GM23248 (cell line): ENCODE data around the gene SMPDL3A. TPM values are rescaled to one million over a fixed set of nuclear protein-coding genes. Genes with fewer than 3 reads are reported as not detected.

ENCODE experiments used
- DNase-seq: peaks from one replicate; pipeline ENCODE4 v3.0.0-alpha.2; 2015
- H2AFZ ChIP-seq: fragments of 200-600 bp; sonication (generic); 2 replicates; pipeline ENCODE4 v1.6.1; 2016; ENCODE audit warnings: antibody characterized with exemption
- H3F3A ChIP-seq: fragments of 200-600 bp; sonication (generic); 2 replicates; pipeline ENCODE4 v1.6.1; 2016; ENCODE audit warnings: mild to moderate bottlenecking, antibody characterized with exemption, mixed run types; ENCODE audit not compliant: insufficient read depth
- H3K27ac ChIP-seq: fragments of 200-600 bp; sonication (generic); 2 replicates; pipeline ENCODE4 v1.5.1; 2016; ENCODE audit warnings: mild to moderate bottlenecking
- H3K27me3 ChIP-seq: fragments of 200-600 bp; sonication (generic); replicated peaks from 2 replicates; pipeline ENCODE4 v1.6.1; 2016; ENCODE audit warnings: mild to moderate bottlenecking; ENCODE audit not compliant: insufficient read depth
- H3K36me3 ChIP-seq: fragments of 200-600 bp; sonication (generic); 2 replicates; pipeline ENCODE4 v1.6.1; 2016; ENCODE audit warnings: low read depth, mild to moderate bottlenecking
- H3K4me1 ChIP-seq: fragments of 200-600 bp; sonication (generic); 2 replicates; pipeline ENCODE4 v1.6.1; 2016; ENCODE audit warnings: mild to moderate bottlenecking; ENCODE audit not compliant: insufficient read depth
- H3K4me2 ChIP-seq: fragments of 200-600 bp; sonication (generic); one replicate; pipeline ENCODE4 v1.6.1; 2016; ENCODE audit warnings: mild to moderate bottlenecking; ENCODE audit not compliant: unreplicated experiment
- H3K4me3 ChIP-seq: fragments of 200-600 bp; sonication (generic); 2 replicates; pipeline ENCODE4 v1.5.1; 2016; ENCODE audit warnings: mild to moderate bottlenecking
- H3K79me2 ChIP-seq: fragments of 200-600 bp; sonication (generic); 2 replicates; pipeline ENCODE4 v1.6.1; 2016; ENCODE audit warnings: mild to moderate bottlenecking; ENCODE audit not compliant: insufficient read depth
- H3K9ac ChIP-seq: fragments of 200-600 bp; sonication (generic); 2 replicates; pipeline ENCODE4 v1.6.1; 2016; ENCODE audit warnings: mild to moderate bottlenecking
- H3K9me2 ChIP-seq: fragments of 200-600 bp; sonication (generic); 2 replicates; pipeline ENCODE4 v1.6.1; 2016; ENCODE audit warnings: mixed run types, mild to moderate bottlenecking, moderate library complexity; ENCODE audit not compliant: insufficient read depth
- H3K9me3 ChIP-seq: fragments of 200-600 bp; sonication (generic); one replicate; pipeline ENCODE4 v1.6.1; 2017; ENCODE audit warnings: low read depth
- H4K20me1 ChIP-seq: fragments of 200-600 bp; sonication (generic); 2 replicates; pipeline ENCODE4 v1.6.0; 2016; ENCODE audit not compliant: insufficient read depth
- EZH2 ChIP-seq: fragments of 200-600 bp; sonication (generic); IDR thresholded peaks from 2 replicates; pipeline ENCODE4 v1.6.1; 2018; ENCODE audit warnings: antibody characterized with exemption, mild to moderate bottlenecking; ENCODE audit not compliant: insufficient read depth, poor library complexity, severe bottlenecking
- EZH2phosphoT487 ChIP-seq: fragments of 200-600 bp; sonication (generic); IDR thresholded peaks from 2 replicates; pipeline ENCODE4 v1.6.1; 2018; ENCODE audit warnings: antibody characterized with exemption, moderate library complexity, mild to moderate bottlenecking, low read depth; ENCODE audit not compliant: insufficient read depth
- WGBS, 2 experiments: methylation state at CpG; one replicate each; pipeline ENCODE4 v1.1.6; 2015 to 2017; ENCODE audit warnings: low lambda C conversion rate in 2 of 2, low coverage in 1 of 2; ENCODE audit errors: missing lambda C conversion rate in 2 of 2; 5-methylcytosine and 5-hydroxymethylcytosine counted together
- in situ Hi-C: fragments of 300-500 bp; cut with MboI; formaldehyde crosslinking; loops from 2 replicates; pipeline ENCODE4 v1.15.0; 2020
- polyA plus RNA-seq: library from polyadenylated mRNA; unstranded; fragments of >200 nt; fragmentation: Nextera tagmentation; extraction: Ambion mirVana; gene quantifications from 2 replicates; pipeline ENCODE4 v1.2.1, GENCODE V29; 2016
- small RNA-seq: library from RNA; depleted of rRNA; stranded (forward); fragments of <200 nt; gene quantifications from one replicate; pipeline ENCODE3, GENCODE V24; 2014; ENCODE audit warnings: low read depth, low replicate concordance
- total RNA-seq: library from RNA; depleted of rRNA; stranded (reverse); fragments of >200 nt; shearing (Covaris generic); gene quantifications from 2 replicates; pipeline ENCODE4 v1.2.3, GENCODE V29; 2014; rRNA removed

Gene SMPDL3A
- total and polyA plus RNA-seq, 2 experiments from 2014 or later = 10.8 to 15.4 TPM

GRCh38 chr6:122845916-122846612 lies 57.0 kb downstream of the SMPDL3A start:
- Histone ChIP-seq H4K20me1 (no peaks in the 10 kb centered on the region), H3K4me3 (peak overlapping the region; percentile 67), H3K27ac (peak overlapping the region; percentile 60), H3F3A (peaks cover 11% of the 10 kb centered on the region; the same call in 1 of the 2 replicates), H3K36me3 (no peaks in the 10 kb centered on the region), H3K9me2 (no peaks in the 10 kb centered on the region), H3K79me2 (no peaks in the 10 kb centered on the region), H3K27me3 (no peaks in the 10 kb centered on the region), H3K4me1 (no peaks in the 10 kb centered on the region; the same call in 1 of the 2 replicates), H3K9me3 (no peaks in the 10 kb centered on the region), H2AFZ (peak overlapping the region; percentile 72), H3K4me2 (peak overlapping the region; percentile 80), H3K9ac (peak overlapping the region; percentile 69)
- in situ Hi-C loops = no loop called here
- 2 to 3% methylated on average over 3 of the region's 3 CpGs for WGBS, 2 experiments
- TF ChIP-seq EZH2phosphoT487 (no peak), EZH2 (no peak)
- peak; percentile 58 for DNase-seq

- H3K9me2 ChIP-seq = no peaks in the 10 kb centered on the region
- in situ Hi-C loops = no loop called here
- no peak overlapping the region for H3K4me2 ChIP-seq
- H3K36me3 ChIP-seq = no peaks in the 10 kb centered on the region
- TF ChIP-seq EZH2 (no peak), EZH2phosphoT487 (no peak)
- no peak overlapping the region for H3K4me3 ChIP-seq
- H3K9ac ChIP-seq = no peak overlapping the region
- no peaks in the 10 kb centered on the region for H4K20me1 ChIP-seq
- no peaks in the 10 kb centered on the region for H3K79me2 ChIP-seq
- H2AFZ ChIP-seq = no peak overlapping the region
- 60 to 68% methylated on average over 6 of the region's 6 CpGs for WGBS, 2 experiments
- H3K9me3 ChIP-seq = no peaks in the 10 kb centered on the region
- no peaks in the 10 kb centered on the region for H3F3A ChIP-seq
- no peaks in the 10 kb centered on the region for H3K27me3 ChIP-seq
- DNase-seq = no peak
- no peaks in the 10 kb centered on the region for H3K4me1 ChIP-seq
- H3K27ac ChIP-seq = no peak overlapping the region
Observed at GRCh38 chr6:122853259-122853995, 64.4 kb downstream of the SMPDL3A start.

Small RNA genes lying within 50 kb of the gene (small RNA-seq; reads per million reads assigned to genes)
- gene RN7SL564P = 0.19 reads per million

Other genes with a start within 250 kb of the SMPDL3A start
- gene PKIB, start 178.9 kb upstream of the SMPDL3A start, total RNA-seq = 1.3 TPM in 1 of 2 replicates, not detected in the other
- 0.40 and 0.77 TPM in 2 replicates for gene PKIB, start 178.9 kb upstream of the SMPDL3A start, polyA plus RNA-seq
- not detected in 2 replicates for gene FABP7, start 9.5 kb upstream of the SMPDL3A start, total RNA-seq
- not detected in 2 replicates for gene FABP7, start 9.5 kb upstream of the SMPDL3A start, polyA plus RNA-seq
- gene CLVS2, start 207.0 kb downstream of the SMPDL3A start, total RNA-seq = not detected in 2 replicates
- gene CLVS2, start 207.0 kb downstream of the SMPDL3A start, polyA plus RNA-seq = not detected in 2 replicates